T-helper 22 cell (primary cell): ENCODE results near the gene USP31.

Source experiments
- DNase-seq: peaks from one replicate; pipeline ENCODE4 v3.0.0-alpha.2; 2020; ENCODE audit warnings: low read depth

Gene USP31

GRCh38 chr16:23149267-23149992, at the start of gene USP31:
USP31 (minus strand) TSS chr16:23149452; CDS start chr16:23149270, 182 bp downstream.
- peak; percentile 82 for DNase-seq

GRCh38 chr16:23196539-23196938, 47.3 kb upstream of the USP31 start:
- no peak for DNase-seq

- DNase-seq = no peak
Observed at GRCh38 chr16:23195366-23195978, 46.2 kb upstream of the USP31 start.

GRCh38 chr16:23194497-23195221, 45.4 kb upstream of the USP31 start:
- DNase-seq = no peak

GRCh38 chr16:23188911-23189310, 39.7 kb upstream of the USP31 start:
- no peak for DNase-seq

- DNase-seq = no peak
Observed at GRCh38 chr16:23187341-23187740, 38.1 kb upstream of the USP31 start.

GRCh38 chr16:23186171-23186570, 36.9 kb upstream of the USP31 start:
- no peak for DNase-seq

- DNase-seq = no peak
Observed at GRCh38 chr16:23185656-23186055, 36.4 kb upstream of the USP31 start.

- DNase-seq = no peak
Observed at GRCh38 chr16:23183543-23183862, 34.3 kb upstream of the USP31 start.

GRCh38 chr16:23182679-23183542, 33.7 kb upstream of the USP31 start, which contains the start of gene SCNN1G:
SCNN1G (plus strand) TSS chr16:23182745; CDS start chr16:23186272, 3,527 bp downstream.
- DNase-seq = no peak

- DNase-seq = peak; percentile 39
Observed at GRCh38 chr16:23182206-23182678, 33.0 kb upstream of the USP31 start.

GRCh38 chr16:23181506-23181905, 32.3 kb upstream of the USP31 start:
- no peak for DNase-seq

- no peak for DNase-seq
Observed at GRCh38 chr16:23175651-23176050, 26.4 kb upstream of the USP31 start.

- no peak for DNase-seq
Observed at GRCh38 chr16:23174622-23175021, 25.4 kb upstream of the USP31 start.

- no peak for DNase-seq
Observed at GRCh38 chr16:23172994-23173393, 23.7 kb upstream of the USP31 start.

GRCh38 chr16:23172583-23172982, 23.3 kb upstream of the USP31 start:
- DNase-seq = no peak

- no peak for DNase-seq
Observed at GRCh38 chr16:23164736-23165135, 15.5 kb upstream of the USP31 start.

- DNase-seq = no peak
Observed at GRCh38 chr16:23163921-23164320, 14.7 kb upstream of the USP31 start.

GRCh38 chr16:23160574-23160973, 11.3 kb upstream of the USP31 start:
- DNase-seq = no peak

- no peak for DNase-seq
Observed at GRCh38 chr16:23160082-23160481, 10.8 kb upstream of the USP31 start.

- DNase-seq = no peak
Observed at GRCh38 chr16:23158114-23158513, 8.9 kb upstream of the USP31 start.

- DNase-seq = no peak
Observed at GRCh38 chr16:23156946-23157460, 7.8 kb upstream of the USP31 start.
